Activated naive CD4-positive, alpha-beta T cell treated with anti-CD3 and anti-CD28 coated beads, Interleukin-2, amount 50 U/mL, for 24 hours (primary cell): ENCODE measurements around the gene PHLDB3.
A peak's percentile ranks its signal among the peaks of the same experiment; 100 is the strongest.
"Not testable (repeated sequence)": the region's sequence is repeated elsewhere in the genome, so short reads cannot be mapped to it uniquely, and the experiment has no call there.

Experiments
- H3K27ac Mint-ChIP-seq: one replicate; pipeline ENCODE4 v1.8.0; 2021; ENCODE audit warnings: mild to moderate bottlenecking, mixed read lengths
- H3K27me3 Mint-ChIP-seq: one replicate; pipeline ENCODE4 v1.8.0; 2021; ENCODE audit warnings: mixed read lengths
- H3K36me3 Mint-ChIP-seq: one replicate; pipeline ENCODE4 v1.8.0; 2021; ENCODE audit warnings: mixed read lengths
- H3K4me1 Mint-ChIP-seq: one replicate; pipeline ENCODE4 v1.8.0; 2021; ENCODE audit warnings: mixed read lengths
- H3K4me3 Mint-ChIP-seq: one replicate; pipeline ENCODE4 v1.8.0; 2021; ENCODE audit warnings: mild to moderate bottlenecking, mixed read lengths
- H3K9me3 Mint-ChIP-seq: one replicate; pipeline ENCODE4 v1.8.0; 2021; ENCODE audit warnings: mixed read lengths

PHLDB3 gene

DNA sequence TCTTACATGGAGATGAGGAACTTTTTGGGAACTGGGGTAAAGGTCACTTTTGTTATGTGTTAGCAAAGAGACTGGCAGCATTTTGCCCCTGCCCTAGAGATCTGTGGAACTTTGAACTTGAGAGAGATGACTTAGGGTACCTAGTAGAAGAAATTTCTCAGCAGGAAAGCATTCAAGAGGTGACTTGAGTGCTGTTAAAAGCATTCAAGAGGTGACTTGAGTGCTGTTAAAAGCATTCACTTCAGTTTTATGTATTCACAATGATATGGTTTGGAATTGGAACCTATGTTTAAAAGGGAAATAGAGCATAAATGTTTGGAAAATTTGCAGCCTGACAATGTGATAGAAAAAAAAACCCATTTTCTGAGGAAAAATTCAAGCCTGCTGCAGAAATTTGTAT lies 7.9 kb upstream of the PHLDB3 start:
- not testable (repeated sequence) for H3K27me3 Mint-ChIP-seq, H3K4me3 Mint-ChIP-seq, H3K9me3 Mint-ChIP-seq, H3K4me1 Mint-ChIP-seq, H3K36me3 Mint-ChIP-seq
- H3K27ac Mint-ChIP-seq, result peak overlapping the region; percentile 68

DNA sequence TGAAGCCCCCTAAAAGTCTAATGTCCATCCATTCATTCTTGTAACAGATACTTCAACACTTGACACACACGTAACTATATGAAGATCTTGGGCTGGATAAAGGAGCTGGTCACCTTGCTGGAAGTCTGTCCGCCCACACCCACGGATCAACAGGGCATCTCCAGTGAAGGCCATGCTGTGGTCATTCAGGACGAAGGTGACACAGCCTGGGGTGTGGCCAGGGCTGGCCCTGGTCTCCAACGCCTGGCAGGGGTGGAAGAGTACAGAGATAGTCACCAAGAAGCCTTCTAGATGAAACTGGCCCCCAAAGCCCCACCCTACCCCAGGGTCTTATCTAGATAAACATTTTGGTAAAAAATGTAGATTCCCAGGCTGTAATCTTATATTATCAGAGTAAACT lies 6.8 kb upstream of the PHLDB3 start:
- Mint-ChIP-seq H3K4me1 (no peaks in the 10 kb centered on the region), H3K27me3 (no peaks in the 10 kb centered on the region), H3K36me3 (peaks cover 3% of the 10 kb centered on the region), H3K9me3 (no peaks in the 10 kb centered on the region), H3K27ac (no peak overlapping the region), H3K4me3 (no peak overlapping the region)

DNA sequence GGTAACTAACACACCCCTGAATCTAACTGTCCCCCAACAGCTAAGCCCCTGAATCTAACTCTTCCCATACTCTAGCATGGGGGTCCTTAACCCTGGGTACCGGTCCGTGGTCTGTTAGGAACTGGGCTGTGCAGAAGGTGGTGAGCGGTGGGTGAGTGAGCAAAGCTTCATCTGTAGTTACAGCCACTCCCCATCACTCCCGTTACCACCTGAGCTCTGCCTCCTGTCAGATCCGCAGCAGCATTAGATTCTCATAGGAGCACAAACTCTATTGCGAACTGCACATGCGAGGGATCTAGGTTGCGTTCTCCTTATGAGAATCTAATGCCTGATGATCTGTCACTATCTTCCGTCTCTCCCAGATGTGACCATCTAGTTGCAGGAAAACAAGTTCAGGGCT lies 6.2 kb upstream of the PHLDB3 start:
- Mint-ChIP-seq H3K4me3 (no peak overlapping the region), H3K9me3 (no peaks in the 10 kb centered on the region), H3K4me1 (peaks cover 5% of the 10 kb centered on the region), H3K27me3 (no peaks in the 10 kb centered on the region), H3K36me3 (peaks cover 3% of the 10 kb centered on the region), H3K27ac (no peak overlapping the region)

DNA sequence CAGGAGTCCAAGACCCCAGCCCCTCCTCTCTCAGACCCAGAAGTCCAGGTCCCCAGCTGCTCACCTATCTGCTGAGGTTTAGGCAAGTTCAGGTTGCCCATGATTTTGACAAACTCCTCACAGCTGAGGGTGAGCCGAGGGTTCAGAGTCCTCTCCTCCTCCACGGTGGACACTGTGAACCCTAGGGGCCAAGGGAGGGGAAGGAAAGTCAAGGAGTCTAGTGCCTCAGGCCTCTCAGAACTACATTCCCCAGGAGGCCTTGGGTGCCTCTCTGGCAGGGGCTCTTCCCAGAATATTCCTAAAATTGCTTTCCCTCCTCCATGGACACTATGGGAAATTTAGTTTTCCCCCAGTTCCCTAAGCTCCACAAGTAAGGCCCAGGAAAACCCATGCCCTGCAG lies 3.3 kb upstream of the PHLDB3 start:
- Mint-ChIP-seq H3K36me3 (peaks cover 5% of the 10 kb centered on the region), H3K4me1 (peaks cover 26% of the 10 kb centered on the region), H3K9me3 (no peaks in the 10 kb centered on the region), H3K27ac (no peak overlapping the region), H3K4me3 (no peak overlapping the region), H3K27me3 (no peaks in the 10 kb centered on the region)

DNA sequence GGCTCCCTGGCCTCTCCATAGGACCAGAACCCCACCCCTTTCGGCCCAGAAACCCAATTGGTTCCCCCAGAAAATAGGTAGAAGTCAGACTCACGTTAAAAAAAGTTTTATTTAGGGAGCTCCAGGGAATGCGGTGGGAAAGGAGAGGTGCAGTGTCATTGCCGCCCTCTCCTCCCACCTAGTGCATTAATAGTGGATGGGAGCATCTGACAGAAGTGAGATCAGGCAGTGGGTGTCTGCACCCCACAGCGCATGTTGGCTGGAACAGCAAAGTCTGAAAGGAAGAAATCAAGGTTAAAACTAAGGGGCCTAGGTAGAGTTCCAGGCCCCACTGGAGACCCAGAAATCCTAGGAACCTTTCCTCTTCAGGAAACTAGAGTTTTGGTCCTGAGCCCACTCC lies 2.1 kb upstream of the PHLDB3 start:
- no peaks in the 10 kb centered on the region for H3K9me3 Mint-ChIP-seq
- no peak overlapping the region for H3K4me3 Mint-ChIP-seq
- H3K36me3 Mint-ChIP-seq, result peaks cover 6% of the 10 kb centered on the region
- no peaks in the 10 kb centered on the region for H3K27me3 Mint-ChIP-seq
- H3K27ac Mint-ChIP-seq, result no peak overlapping the region
- H3K4me1 Mint-ChIP-seq, result peaks cover 34% of the 10 kb centered on the region

DNA sequence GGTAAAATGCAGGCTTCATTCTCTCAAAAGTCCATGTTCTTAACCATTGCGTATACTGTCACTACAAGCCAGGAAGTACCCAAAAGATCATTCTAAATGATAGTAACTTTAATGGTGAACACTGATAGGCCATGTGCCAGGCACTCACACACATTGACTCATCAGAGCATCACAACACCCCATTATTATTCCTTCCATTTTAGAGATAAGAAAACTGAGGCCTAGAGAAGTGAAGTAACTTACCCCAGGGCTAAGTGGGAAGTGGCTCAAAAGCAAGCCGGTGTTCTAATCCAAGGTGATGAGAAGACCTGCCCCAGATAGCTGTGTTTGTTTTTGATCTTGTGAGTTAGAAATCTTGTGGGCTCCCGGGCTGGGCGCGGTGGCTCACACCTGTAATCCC lies 1.4 kb upstream of the PHLDB3 start:
- Mint-ChIP-seq H3K27me3 (no peaks in the 10 kb centered on the region), H3K9me3 (no peaks in the 10 kb centered on the region), H3K36me3 (peaks cover 6% of the 10 kb centered on the region), H3K4me1 (peaks cover 38% of the 10 kb centered on the region), H3K27ac (peak overlapping the region; percentile 70), H3K4me3 (peak overlapping the region; percentile 23)

DNA sequence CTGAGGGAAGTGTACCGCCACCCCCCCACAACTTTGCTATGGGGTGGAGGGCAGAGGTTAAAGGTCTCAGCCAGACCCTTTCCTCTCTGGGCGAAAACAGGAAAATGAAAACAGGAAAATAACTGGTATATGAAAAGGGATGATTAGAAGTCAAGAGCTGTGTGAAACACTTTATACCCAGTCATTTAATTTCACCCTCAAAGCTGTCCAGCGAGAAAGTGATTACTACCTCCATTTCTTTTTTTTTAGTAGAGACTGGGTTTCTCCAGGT lies 575 bp upstream of the PHLDB3 start:
- Mint-ChIP-seq H3K36me3 (peaks cover 7% of the 10 kb centered on the region), H3K27me3 (no peaks in the 10 kb centered on the region), H3K9me3 (no peaks in the 10 kb centered on the region), H3K4me3 (peak overlapping the region; percentile 96), H3K27ac (peak overlapping the region; percentile 70), H3K4me1 (peaks cover 41% of the 10 kb centered on the region)

DNA sequence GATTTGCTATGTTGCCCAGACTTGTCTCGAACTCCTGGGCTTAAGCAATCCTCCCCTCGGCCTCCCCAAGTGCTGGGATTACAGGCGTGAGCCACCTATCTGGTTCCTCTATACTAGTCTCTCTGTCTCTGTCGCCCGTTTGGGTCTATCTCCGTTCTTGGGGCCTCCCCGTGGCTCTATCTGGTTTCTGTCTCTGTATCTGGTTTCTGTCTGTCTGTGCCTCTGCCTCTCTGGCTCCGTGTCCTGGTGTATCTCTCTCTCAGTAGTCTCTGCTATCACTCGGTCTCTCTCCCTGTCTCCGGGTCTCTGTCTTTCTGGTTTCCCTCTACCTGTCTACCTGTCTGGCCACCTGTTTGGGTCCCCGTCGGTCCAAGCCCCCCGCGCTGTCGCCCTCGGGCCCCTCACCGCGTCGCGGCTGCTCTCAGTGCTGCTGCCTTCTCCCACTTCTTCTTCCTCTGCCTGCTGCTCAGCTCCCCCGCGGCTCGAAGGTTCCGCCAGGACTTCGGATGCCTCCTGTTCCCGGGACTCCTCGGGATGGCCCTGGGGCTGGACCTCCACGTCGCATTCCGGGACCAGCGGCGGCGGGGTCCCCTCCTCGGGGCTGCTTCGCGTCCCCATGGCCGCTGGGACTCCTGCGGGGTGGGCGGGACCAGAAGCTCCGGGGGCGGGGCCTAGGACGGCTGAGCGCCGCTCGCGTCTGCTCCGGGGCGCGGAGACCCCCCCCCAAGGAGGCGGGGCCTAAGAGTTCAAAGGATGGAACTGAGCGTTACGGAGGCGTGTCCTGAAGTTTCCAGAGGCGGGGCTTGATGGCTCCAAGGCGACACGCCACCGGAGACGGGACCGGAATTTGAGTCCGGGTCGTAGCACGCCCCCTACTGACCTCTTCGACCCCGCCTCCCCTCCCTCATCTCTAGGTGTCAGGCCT lies 783 bp downstream of the PHLDB3 start:
- Mint-ChIP-seq H3K4me1 (peaks cover 41% of the 10 kb centered on the region), H3K9me3 (no peaks in the 10 kb centered on the region), H3K27ac (peak overlapping the region; percentile 97)

DNA sequence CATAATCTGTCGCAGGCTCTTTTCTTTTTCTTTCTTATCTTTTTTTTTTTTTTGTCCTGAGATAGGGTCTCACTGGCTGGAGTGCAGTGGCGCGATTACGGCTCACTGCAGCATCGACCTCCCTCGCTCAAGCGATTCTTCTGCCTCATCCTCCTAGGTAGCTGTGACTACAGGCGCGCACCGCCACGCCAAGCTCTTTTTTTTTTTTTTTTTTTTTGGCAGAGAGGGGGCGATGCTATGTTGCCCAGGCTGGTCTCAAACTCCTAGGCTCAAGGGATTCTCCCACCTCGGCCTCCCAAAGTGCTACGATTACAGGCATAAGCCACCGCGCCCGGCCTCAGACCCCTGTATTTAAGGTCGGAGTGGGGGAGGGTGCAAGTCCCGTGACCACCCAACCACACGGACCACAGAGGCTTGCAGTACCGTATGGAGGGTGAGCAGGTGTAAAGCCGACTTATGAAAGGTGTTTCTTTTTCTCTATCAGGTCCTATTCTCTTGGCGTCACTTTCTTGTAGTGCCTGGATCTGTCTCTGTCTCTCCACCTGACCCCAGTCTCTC lies 2.0 kb downstream of the PHLDB3 start:
- Mint-ChIP-seq H3K4me3 (peak overlapping the region; percentile 96), H3K36me3 (peaks cover 7% of the 10 kb centered on the region), H3K4me1 (peaks cover 45% of the 10 kb centered on the region), H3K27ac (peak overlapping the region; percentile 63), H3K27me3 (no peaks in the 10 kb centered on the region), H3K9me3 (no peaks in the 10 kb centered on the region)

More for the DNA sequence above, 783 bp downstream of the PHLDB3 start:
- H3K27me3 Mint-ChIP-seq, result no peaks in the 10 kb centered on the region
- H3K36me3 Mint-ChIP-seq, result peaks cover 7% of the 10 kb centered on the region
- H3K4me3 Mint-ChIP-seq, result peak overlapping the region; percentile 96

DNA sequence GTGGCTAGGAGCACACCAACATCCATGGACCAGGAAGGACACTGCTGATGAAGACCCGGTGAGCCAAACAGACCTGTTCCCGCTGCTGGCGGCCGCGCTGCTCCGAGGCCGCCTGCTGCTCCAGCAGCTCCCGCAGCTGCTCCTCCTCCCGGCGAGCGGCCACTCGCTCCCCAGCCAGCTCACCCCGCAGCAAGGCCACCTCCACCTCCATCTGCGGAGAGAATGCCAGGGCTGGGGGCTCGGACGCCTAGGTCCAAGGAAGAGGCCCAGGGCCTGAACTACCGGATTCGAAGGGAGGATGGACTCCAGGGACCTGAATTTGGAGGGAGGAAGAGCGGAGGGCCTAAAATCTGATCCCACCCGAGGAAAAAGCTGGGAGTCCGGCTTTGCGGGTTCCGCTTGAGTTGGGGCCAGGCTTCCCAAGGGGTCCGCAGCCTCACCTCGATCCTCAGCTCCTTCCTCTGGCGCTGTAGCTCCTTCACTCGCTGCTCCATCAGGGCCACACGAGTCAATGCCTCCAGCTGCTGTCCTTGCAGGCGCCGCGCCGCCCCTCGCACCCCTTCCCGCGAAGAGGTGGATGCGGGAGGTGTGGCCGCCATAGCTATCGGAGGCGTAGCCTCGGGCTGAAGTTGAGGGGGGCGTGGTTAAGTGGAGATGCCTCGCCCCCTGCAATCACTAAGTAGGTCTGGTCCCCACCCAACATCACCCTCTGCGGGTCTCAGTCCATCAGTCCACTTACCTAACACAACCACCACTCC lies 2.7 kb downstream of the PHLDB3 start:
- no peaks in the 10 kb centered on the region for H3K27me3 Mint-ChIP-seq
- no peak overlapping the region for H3K27ac Mint-ChIP-seq
- H3K4me1 Mint-ChIP-seq, result peaks cover 45% of the 10 kb centered on the region
- H3K36me3 Mint-ChIP-seq, result peaks cover 8% of the 10 kb centered on the region
- H3K9me3 Mint-ChIP-seq, result no peaks in the 10 kb centered on the region
- no peak overlapping the region for H3K4me3 Mint-ChIP-seq

DNA sequence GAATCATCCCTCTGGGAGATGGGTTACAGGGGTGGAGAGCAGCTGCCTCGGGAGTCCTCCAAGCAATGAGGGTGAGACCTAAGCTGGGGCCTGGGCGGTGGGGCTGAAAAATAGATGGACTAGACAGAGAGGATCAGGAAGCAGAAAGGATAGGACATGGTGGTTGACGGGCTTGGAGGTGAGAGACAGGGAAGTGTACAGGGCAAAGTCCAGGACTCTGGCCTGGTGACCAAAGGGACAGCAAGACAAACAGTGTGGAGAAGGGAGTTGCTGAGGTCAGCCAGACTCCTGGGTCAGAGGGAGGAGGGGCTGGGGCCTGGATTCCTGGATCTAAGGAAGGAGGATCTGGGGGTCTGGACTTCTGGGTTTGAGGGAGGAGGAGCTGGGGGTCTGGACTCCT lies 5.5 kb downstream of the PHLDB3 start:
- H3K4me3 Mint-ChIP-seq, result no peak overlapping the region
- no peaks in the 10 kb centered on the region for H3K9me3 Mint-ChIP-seq
- no peaks in the 10 kb centered on the region for H3K27me3 Mint-ChIP-seq
- no peak overlapping the region for H3K27ac Mint-ChIP-seq
- H3K4me1 Mint-ChIP-seq, result peaks cover 34% of the 10 kb centered on the region
- peaks cover 16% of the 10 kb centered on the region for H3K36me3 Mint-ChIP-seq

DNA sequence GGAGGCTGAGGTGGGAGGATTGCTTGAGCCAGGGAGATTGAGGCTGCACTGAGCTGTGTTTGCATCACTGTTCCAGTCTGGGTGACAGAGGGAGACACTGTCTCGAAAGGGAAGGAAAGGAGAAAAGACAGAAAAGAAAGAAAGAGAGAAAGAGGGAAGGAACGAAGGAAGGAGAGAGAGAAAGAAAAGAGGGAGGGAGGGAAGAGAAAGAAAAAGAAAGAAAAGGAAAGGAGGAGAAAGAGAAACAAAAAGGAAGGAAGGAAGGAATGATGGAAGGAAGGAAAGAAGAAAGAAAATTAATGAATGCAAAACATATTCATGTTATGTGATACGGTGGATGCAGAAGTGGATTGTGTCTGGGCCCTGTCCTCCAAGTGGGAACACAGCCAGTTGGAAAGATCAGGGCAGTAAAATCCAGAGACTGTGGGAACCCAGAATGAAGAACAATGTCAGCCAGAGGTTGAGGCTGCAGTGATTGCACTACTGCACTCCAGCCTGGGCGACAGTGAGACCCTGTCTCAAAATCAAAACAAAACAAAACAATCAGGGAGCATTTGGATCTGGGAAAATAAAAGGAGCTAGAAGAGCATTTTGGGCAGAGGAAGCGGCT lies 6.2 kb downstream of the PHLDB3 start:
- Mint-ChIP-seq H3K27ac (no peak overlapping the region), H3K36me3 (peaks cover 16% of the 10 kb centered on the region), H3K9me3 (no peaks in the 10 kb centered on the region), H3K4me1 (peaks cover 28% of the 10 kb centered on the region), H3K27me3 (no peaks in the 10 kb centered on the region), H3K4me3 (no peak overlapping the region)

DNA sequence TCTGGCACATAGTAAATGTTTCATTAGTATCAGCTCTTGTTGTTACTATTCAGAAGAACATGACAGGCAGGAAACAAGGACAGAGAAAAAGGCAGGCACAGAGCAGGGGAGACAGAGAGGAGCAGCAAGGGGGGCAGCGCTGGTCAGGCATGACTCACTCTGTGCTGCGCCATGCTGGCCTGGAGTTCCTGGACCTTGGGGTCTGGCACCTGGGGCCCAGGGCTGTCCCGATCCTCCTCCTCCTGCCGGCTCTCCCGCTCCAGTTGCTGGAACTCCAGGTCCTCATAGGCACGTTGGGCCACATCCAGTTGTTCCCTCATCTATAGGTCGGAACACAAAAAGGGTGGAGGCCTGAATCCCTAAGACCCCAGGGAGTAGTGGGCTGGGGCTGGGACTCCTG lies 7.6 kb downstream of the PHLDB3 start:
- peaks cover 15% of the 10 kb centered on the region for H3K4me1 Mint-ChIP-seq
- H3K9me3 Mint-ChIP-seq, result no peaks in the 10 kb centered on the region
- no peak overlapping the region for H3K27ac Mint-ChIP-seq
- no peaks in the 10 kb centered on the region for H3K27me3 Mint-ChIP-seq
- peaks cover 13% of the 10 kb centered on the region for H3K36me3 Mint-ChIP-seq
- H3K4me3 Mint-ChIP-seq, result no peak overlapping the region

DNA sequence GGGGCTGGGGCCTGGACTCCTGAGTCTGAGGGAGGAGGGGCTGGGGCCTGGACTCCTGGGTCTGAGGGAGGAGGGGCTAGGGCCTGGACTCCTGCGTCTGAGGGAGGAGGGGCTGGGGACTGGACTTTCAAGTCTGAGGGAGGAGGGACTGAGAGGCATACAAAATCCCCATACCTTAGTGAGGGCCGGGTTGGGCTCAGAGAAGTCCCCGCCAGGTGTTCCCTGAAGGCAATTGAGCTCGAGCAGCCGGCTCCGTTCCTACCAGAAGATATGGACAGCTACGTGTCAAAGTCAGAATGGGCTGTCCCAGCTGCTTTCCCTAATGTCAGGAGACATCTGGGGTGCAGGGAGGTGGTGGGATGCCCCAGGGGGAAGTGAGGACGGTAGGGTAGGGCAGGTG lies 9.5 kb downstream of the PHLDB3 start:
- no peak overlapping the region for H3K27ac Mint-ChIP-seq
- H3K36me3 Mint-ChIP-seq, result peaks cover 12% of the 10 kb centered on the region
- no peaks in the 10 kb centered on the region for H3K27me3 Mint-ChIP-seq
- H3K4me3 Mint-ChIP-seq, result no peak overlapping the region
- H3K4me1 Mint-ChIP-seq, result peaks cover 10% of the 10 kb centered on the region
- no peaks in the 10 kb centered on the region for H3K9me3 Mint-ChIP-seq

DNA sequence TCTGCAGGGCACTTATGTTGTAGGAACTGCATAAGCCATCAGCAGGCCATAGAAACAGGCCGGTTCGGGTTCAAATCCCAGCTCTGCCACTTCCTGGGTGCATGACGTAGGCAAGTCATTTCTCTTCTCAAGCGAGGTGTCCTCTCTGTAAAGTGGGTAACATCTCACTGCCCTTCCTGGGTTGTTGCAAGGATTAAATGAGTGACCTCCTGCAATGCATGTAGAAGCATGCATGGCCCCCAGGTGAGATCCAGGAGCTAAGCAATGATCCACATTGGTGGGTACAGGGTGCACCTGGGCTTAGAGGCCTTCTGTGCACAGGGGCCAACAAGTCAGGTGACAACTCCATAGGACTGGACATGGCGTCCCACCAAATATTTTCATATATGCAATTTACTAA lies 13.8 kb downstream of the PHLDB3 start:
- Mint-ChIP-seq H3K4me3 (no peak overlapping the region), H3K27me3 (no peaks in the 10 kb centered on the region), H3K27ac (no peak overlapping the region), H3K36me3 (peaks cover 7% of the 10 kb centered on the region), H3K9me3 (no peaks in the 10 kb centered on the region), H3K4me1 (peaks cover 13% of the 10 kb centered on the region)
